Effector CD4-positive, alpha-beta T cell (primary cell): Measurements from ENCODE around the gene TSPAN6.
A peak's percentile ranks its signal among the peaks of the same experiment; 100 is the strongest.

Experiments used
- DNase-seq: peaks from one replicate; pipeline ENCODE4 v3.0.0-alpha.2; 2020
- total RNA-seq: gene quantifications from one replicate; lab custom pipeline; 2026; lab: John Stamatoyannopoulos, UW

TSPAN6 gene
- total RNA-seq: 1.3 reads per million

GRCh38 chrX:100636321-100636991 is at the start of gene TSPAN6:
Gene TSPAN6 (minus strand): TSS chrX:100636806. CDS start chrX:100636694, 112 bp downstream.
- peak; percentile 50 for DNase-seq

GRCh38 chrX:100685997-100686305 is 49.3 kb upstream of the TSPAN6 start:
- DNase-seq: no peak

- DNase-seq: peak; percentile 48
Measured at GRCh38 chrX:100685284-100685996, 48.8 kb upstream of the TSPAN6 start.

GRCh38 chrX:100682939-100683338 is 46.3 kb upstream of the TSPAN6 start:
- no peak for DNase-seq

GRCh38 chrX:100681599-100681998 is 45.0 kb upstream of the TSPAN6 start:
- no peak for DNase-seq

- no peak for DNase-seq
Measured at GRCh38 chrX:100680756-100681155, 44.1 kb upstream of the TSPAN6 start.

GRCh38 chrX:100677611-100678181 is 41.1 kb upstream of the TSPAN6 start:
- DNase-seq: no peak

- DNase-seq: no peak
Measured at GRCh38 chrX:100674705-100675104, 38.1 kb upstream of the TSPAN6 start.

- no peak for DNase-seq
Measured at GRCh38 chrX:100673397-100673953, 36.9 kb upstream of the TSPAN6 start.

GRCh38 chrX:100672966-100673365 is 36.4 kb upstream of the TSPAN6 start:
- DNase-seq: no peak

GRCh38 chrX:100663642-100664041 is 27.0 kb upstream of the TSPAN6 start:
- DNase-seq: no peak

GRCh38 chrX:100662796-100663195 is 26.2 kb upstream of the TSPAN6 start:
- DNase-seq: no peak

GRCh38 chrX:100662170-100662569 is 25.6 kb upstream of the TSPAN6 start:
- DNase-seq: no peak

- DNase-seq: no peak
Measured at GRCh38 chrX:100659431-100660137, 23.0 kb upstream of the TSPAN6 start.

- DNase-seq: no peak
Measured at GRCh38 chrX:100658941-100659381, 22.4 kb upstream of the TSPAN6 start.

- DNase-seq: no peak
Measured at GRCh38 chrX:100654261-100654660, 17.7 kb upstream of the TSPAN6 start.

- DNase-seq: no peak
Measured at GRCh38 chrX:100652266-100652665, 15.7 kb upstream of the TSPAN6 start.

GRCh38 chrX:100650841-100651240 is 14.2 kb upstream of the TSPAN6 start:
- no peak for DNase-seq

GRCh38 chrX:100649550-100650356 is 13.1 kb upstream of the TSPAN6 start:
- DNase-seq: no peak

GRCh38 chrX:100648458-100649417 is 12.1 kb upstream of the TSPAN6 start:
- DNase-seq: no peak

- DNase-seq: no peak
Measured at GRCh38 chrX:100647739-100648138, 11.1 kb upstream of the TSPAN6 start.
